Lower lobe of right lung (tissue), 2 donors: ENCODE data around the gene OAS1. TPM values are rescaled to one million over a fixed set of nuclear protein-coding genes. Genes with fewer than 3 reads are reported as not detected.
A peak's percentile ranks its signal among the peaks of the same experiment; 100 is the strongest.

ENCODE experiments used
- ATAC-seq, 2 donors: fragments of 200-7000 bp; cut with Tn5 transposase; one replicate each; pipeline ENCODE4 v1.9.1; 2020 to 2022; ENCODE audit warnings: mild to moderate bottlenecking in 2 of 2, moderate library complexity in 2 of 2
- DNase-seq: peaks from one replicate; pipeline ENCODE4 v3.0.0-alpha.2; 2020
- H3K27ac ChIP-seq: fragments of 200-600 bp; one replicate; pipeline ENCODE4 v1.8.0; 2022
- H3K27me3 ChIP-seq: fragments of 200-600 bp; one replicate; pipeline ENCODE4 v1.8.0; 2022; ENCODE audit warnings: low read depth
- H3K36me3 ChIP-seq: fragments of 200-600 bp; one replicate; pipeline ENCODE4 v1.8.0; 2022; ENCODE audit warnings: mild to moderate bottlenecking
- H3K4me1 ChIP-seq: fragments of 200-600 bp; one replicate; pipeline ENCODE4 v1.8.0; 2022
- H3K4me3 ChIP-seq: fragments of 200-600 bp; one replicate; pipeline ENCODE4 v1.8.0; 2022; ENCODE audit warnings: mild to moderate bottlenecking
- H3K9me3 ChIP-seq: fragments of 200-600 bp; one replicate; pipeline ENCODE4 v1.8.0; 2022
- intact Hi-C: fragments of 100-400 bp; cut with DNase I; formaldehyde crosslinking; loops from one replicate; pipeline ENCODE4 v1.11.0; 2022
- long read RNA-seq: library from polyadenylated mRNA; unstranded; transcript quantifications from one replicate; pipeline ENCODE4 v2.0.0, GENCODE V29; 2021
- total RNA-seq: library from RNA; stranded (reverse); fragmentation: NEBNext Ultra II Directional; extraction: Animal tissue kit (Norgen Biotek cat#: 25700); gene quantifications from one replicate; pipeline ENCODE4 v1.2.1, GENCODE V29; 2021
- TF ChIP-seq, protein P1 (sequence below): fragments of 200-600 bp; IDR thresholded peaks from one replicate; pipeline ENCODE4 v1.8.0; 2022; ENCODE audit warnings: antibody characterized with exemption, mild to moderate bottlenecking
- donor health status: DM: no; HTN: yes; CAD: no; lungs with severe emphysema.

Gene OAS1
- 112 TPM for total RNA-seq
- long read RNA-seq, transcript OAS1-203 (5 exons, 1,990 nt), result minor isoform, 28 of 158 reads
- long read RNA-seq, transcript OAS1-201 (6 exons, 1,816 nt), result major isoform, 80 of 158 reads
- long read RNA-seq, partial matches to known transcripts, result 17 of 158 reads
- long read RNA-seq, other reads (novel, unspliced or antisense), result 29 of 158 reads

DNA sequence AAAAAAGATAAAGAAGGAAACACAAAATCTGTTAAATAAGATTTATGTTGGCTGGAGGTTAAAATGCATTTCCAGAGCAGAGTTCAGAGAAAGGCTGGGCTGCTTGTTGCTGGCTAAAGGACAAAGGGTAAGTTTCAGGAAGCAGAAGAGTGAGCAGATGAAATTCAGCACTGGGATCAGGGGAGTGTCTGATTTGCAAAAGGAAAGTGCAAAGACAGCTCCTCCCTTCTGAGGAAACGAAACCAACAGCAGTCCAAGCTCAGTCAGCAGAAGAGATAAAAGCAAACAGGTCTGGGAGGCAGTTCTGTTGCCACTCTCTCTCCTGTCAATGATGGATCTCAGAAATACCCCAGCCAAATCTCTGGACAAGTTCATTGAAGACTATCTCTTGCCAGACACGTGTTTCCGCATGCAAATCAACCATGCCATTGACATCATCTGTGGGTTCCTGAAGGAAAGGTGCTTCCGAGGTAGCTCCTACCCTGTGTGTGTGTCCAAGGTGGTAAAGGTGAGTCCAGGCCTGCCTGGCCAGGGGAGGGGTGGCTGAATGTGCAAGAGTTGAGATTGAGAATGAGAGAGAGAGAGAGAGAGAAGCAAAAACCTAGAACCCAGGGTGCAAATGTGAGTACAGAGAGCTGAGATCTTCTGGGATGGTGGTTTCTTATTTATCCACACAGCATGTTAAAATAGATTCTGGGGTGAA is at the start of gene OAS1:
Gene OAS1, plus strand, starts transcription at position 251 of the 703 bp plus-strand sequence. Its CDS starts 78 bp downstream, at position 329.
- Histone ChIP-seq H3K9me3 (no peaks in the 10 kb centered on the region), H3K4me3 (peak within 1 kb of the TSS; percentile 57), H3K4me1 (peaks cover 36% of the 10 kb centered on the region), H3K27ac (peak within 1 kb of the TSS; percentile 78), H3K27me3 (no peaks in the 10 kb centered on the region), H3K36me3 (no peaks in the 10 kb centered on the region)
- TF ChIP-seq, protein P1, sequence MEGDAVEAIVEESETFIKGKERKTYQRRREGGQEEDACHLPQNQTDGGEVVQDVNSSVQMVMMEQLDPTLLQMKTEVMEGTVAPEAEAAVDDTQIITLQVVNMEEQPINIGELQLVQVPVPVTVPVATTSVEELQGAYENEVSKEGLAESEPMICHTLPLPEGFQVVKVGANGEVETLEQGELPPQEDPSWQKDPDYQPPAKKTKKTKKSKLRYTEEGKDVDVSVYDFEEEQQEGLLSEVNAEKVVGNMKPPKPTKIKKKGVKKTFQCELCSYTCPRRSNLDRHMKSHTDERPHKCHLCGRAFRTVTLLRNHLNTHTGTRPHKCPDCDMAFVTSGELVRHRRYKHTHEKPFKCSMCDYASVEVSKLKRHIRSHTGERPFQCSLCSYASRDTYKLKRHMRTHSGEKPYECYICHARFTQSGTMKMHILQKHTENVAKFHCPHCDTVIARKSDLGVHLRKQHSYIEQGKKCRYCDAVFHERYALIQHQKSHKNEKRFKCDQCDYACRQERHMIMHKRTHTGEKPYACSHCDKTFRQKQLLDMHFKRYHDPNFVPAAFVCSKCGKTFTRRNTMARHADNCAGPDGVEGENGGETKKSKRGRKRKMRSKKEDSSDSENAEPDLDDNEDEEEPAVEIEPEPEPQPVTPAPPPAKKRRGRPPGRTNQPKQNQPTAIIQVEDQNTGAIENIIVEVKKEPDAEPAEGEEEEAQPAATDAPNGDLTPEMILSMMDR, result no peak
- intact Hi-C loops, result no loop called here
- no peak for DNase-seq
- ATAC-seq, result peak; percentile 89 to 91

DNA sequence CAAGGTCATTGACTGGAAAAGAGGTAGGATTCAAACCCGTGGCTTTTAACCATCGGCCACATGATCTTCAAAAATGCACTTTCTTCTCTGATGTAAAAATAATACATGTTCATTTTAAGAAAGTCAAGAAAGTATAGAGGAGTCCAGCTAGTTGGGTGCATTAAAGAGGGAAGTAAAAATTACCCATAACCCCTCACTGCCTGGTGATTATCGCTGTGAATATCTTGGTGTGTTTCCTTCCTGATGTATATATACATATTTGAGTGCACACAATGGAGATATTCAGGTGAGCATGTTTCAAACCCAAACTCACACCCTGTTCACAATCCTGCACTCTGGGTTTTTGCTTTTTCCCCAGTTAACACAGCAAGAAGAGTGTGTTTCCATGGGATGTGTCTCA is 47.5 kb upstream of the OAS1 start:
- Histone ChIP-seq H3K4me3 (no peak overlapping the region), H3K27ac (no peak overlapping the region), H3K27me3 (peaks cover 31% of the 10 kb centered on the region), H3K4me1 (no peaks in the 10 kb centered on the region), H3K9me3 (no peaks in the 10 kb centered on the region), H3K36me3 (no peaks in the 10 kb centered on the region)
- no peak for DNase-seq
- intact Hi-C loops, result no loop called here
- TF ChIP-seq, protein P1, result no peak
- ATAC-seq, result no peak

DNA sequence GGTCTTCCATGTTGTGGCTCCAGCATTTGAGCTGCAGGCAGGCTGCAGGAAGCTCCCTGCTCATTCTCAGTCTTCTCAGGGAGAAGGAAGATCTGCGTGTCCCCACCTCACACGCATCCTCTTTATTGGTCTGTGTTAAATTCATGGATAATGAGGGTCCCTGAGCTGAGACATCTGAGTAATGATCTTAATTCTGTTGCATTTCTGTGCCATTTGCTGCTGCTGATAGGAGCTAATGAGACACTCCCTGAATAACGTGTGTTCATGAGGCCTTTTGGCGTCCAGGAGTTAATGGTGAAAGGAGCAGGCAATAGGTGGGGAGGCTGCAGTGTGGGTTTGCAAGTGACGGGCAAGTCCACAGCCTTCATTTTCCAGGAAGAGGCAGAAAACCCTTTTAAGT is 46.6 kb upstream of the OAS1 start:
- Histone ChIP-seq H3K27ac (no peak overlapping the region), H3K4me3 (no peak overlapping the region), H3K36me3 (no peaks in the 10 kb centered on the region), H3K27me3 (peaks cover 30% of the 10 kb centered on the region), H3K9me3 (no peaks in the 10 kb centered on the region), H3K4me1 (no peaks in the 10 kb centered on the region)
- DNase-seq (no peak), ATAC-seq (no peak)
- intact Hi-C loops, result no loop called here
- TF ChIP-seq, protein P1, result no peak

DNA sequence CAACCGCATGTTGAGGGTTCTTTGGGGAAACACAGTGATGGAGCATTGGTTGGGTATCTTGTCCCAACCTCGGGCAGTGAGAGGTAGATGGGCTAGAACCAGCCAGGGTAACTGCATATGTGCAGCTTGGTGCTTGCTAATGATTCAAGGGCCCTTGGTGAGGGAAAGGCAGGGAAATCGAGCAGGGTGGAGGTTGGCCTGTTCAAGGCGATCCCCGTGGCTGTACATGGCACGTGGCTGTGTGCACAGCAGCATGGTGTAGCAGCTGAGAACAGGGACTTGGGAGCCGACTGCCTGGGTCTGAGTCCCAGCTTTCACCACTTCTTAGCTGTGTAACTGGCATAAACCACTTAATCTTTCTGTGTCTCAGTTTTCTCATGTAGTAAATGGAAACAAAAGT is 45.5 kb upstream of the OAS1 start:
- no peak for DNase-seq
- TF ChIP-seq, protein P1, result no peak
- no peak overlapping the region for H3K27ac ChIP-seq
- H3K9me3 ChIP-seq, result no peaks in the 10 kb centered on the region
- intact Hi-C loops, result no loop called here
- peaks cover 22% of the 10 kb centered on the region for H3K27me3 ChIP-seq
- H3K4me3 ChIP-seq, result no peak overlapping the region
- no peaks in the 10 kb centered on the region for H3K4me1 ChIP-seq
- ATAC-seq, result no peak
- H3K36me3 ChIP-seq, result no peaks in the 10 kb centered on the region

DNA sequence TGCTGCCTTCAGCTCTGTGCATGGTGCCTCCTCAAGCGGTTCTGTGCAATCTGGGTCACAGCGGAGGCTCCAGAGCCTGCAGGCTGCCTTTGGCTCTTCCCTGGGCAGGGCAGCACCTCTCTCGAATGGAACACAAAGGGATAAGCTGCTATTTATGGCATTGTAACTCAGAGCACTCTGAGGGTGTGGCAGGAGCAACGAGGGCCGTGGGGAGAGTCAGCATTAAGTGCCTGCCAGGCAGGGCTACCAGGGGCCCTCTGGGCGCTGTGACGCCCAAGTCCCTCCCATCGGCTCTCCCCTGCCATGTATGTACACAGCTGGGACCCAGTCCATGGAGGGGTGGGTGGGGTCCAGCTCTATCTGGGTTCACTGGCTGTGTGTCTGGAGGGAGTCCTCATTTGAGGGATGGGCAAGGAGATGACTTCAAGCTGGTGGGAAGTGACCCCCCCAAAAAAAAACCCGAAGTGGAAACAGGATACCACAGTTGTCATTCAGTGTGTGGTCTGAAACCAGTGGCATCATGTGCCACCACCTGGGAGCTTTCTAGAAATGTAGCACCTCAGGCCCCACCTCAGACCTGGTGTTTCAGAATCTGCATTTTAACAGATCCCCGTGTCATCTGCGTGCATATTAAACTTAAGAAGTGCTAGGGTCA is 44.0 kb upstream of the OAS1 start:
- Histone ChIP-seq H3K9me3 (no peaks in the 10 kb centered on the region), H3K27ac (no peak overlapping the region), H3K4me1 (no peaks in the 10 kb centered on the region), H3K4me3 (no peak overlapping the region), H3K36me3 (no peaks in the 10 kb centered on the region), H3K27me3 (peaks cover 24% of the 10 kb centered on the region)
- intact Hi-C loops, result no loop called here
- DNase-seq (no peak), ATAC-seq (no peak)
- TF ChIP-seq, protein P1, result no peak
